ENCODE results near the gene MAB21L3.

The MAB21L3 gene

GRCh38 chr1:116075575-116075974, 35.6 kb upstream of the MAB21L3 start:
- TF ChIP-seq CTCF (IDR thresholded peaks at IDR 0.05) = no peak

GRCh38 chr1:116075990-116076389, 35.2 kb upstream of the MAB21L3 start:
- no peaks in the 10 kb centered on the region for H3K4me1 ChIP-seq (ENCODE audit: control insufficient read depth in 1 of 2, insufficient read depth in 1 of 2, low read depth in 1 of 2, low read length in 1 of 2)
- peaks cover 64% of the 10 kb centered on the region for H3K36me3 ChIP-seq
- no peaks in the 10 kb centered on the region for H3K9me3 ChIP-seq
- no peaks in the 10 kb centered on the region for H3K27me3 ChIP-seq
- H3K4me3 ChIP-seq (ENCODE audit: low read depth in 1 of 2, low read length in 1 of 2) = no peak overlapping the region
- TF ChIP-seq CTCF (IDR thresholded peaks at IDR 0.05) = no peak
- H3K27ac ChIP-seq = no peak overlapping the region

More at GRCh38 chr1:116075575-116075974, 35.6 kb upstream of the MAB21L3 start:
- Histone ChIP-seq H3K4me1 (ENCODE audit: control insufficient read depth in 1 of 2, insufficient read depth in 1 of 2, low read depth in 1 of 2, low read length in 1 of 2) (no peaks in the 10 kb centered on the region), H3K4me3 (ENCODE audit: low read depth in 1 of 2, low read length in 1 of 2) (no peak overlapping the region), H3K9me3 (no peaks in the 10 kb centered on the region), H3K27me3 (no peaks in the 10 kb centered on the region), H3K27ac (no peak overlapping the region), H3K36me3 (peaks cover 68% of the 10 kb centered on the region)

GRCh38 chr1:116076831-116077230, 34.4 kb upstream of the MAB21L3 start:
- H3K4me1 ChIP-seq (ENCODE audit: control insufficient read depth in 1 of 2, insufficient read depth in 1 of 2, low read depth in 1 of 2, low read length in 1 of 2) = no peaks in the 10 kb centered on the region
- no peak for TF ChIP-seq CTCF (IDR thresholded peaks at IDR 0.05)
- no peaks in the 10 kb centered on the region for H3K9me3 ChIP-seq
- no peak overlapping the region for H3K27ac ChIP-seq
- no peak overlapping the region for H3K4me3 ChIP-seq (ENCODE audit: low read depth in 1 of 2, low read length in 1 of 2)
- H3K36me3 ChIP-seq = peaks cover 55% of the 10 kb centered on the region
- no peaks in the 10 kb centered on the region for H3K27me3 ChIP-seq

- Histone ChIP-seq H3K9me3 (no peaks in the 10 kb centered on the region), H3K4me1 (ENCODE audit: control insufficient read depth in 1 of 2, insufficient read depth in 1 of 2, low read depth in 1 of 2, low read length in 1 of 2) (no peaks in the 10 kb centered on the region), H3K27me3 (no peaks in the 10 kb centered on the region), H3K4me3 (ENCODE audit: low read depth in 1 of 2, low read length in 1 of 2) (no peak overlapping the region), H3K27ac (no peak overlapping the region), H3K36me3 (peaks cover 51% of the 10 kb centered on the region)
- TF ChIP-seq CTCF (IDR thresholded peaks at IDR 0.05) = no peak
These were observed 32.4 kb upstream of the MAB21L3 start for GRCh38 chr1:116078699-116079223.

- H3K4me1 ChIP-seq (ENCODE audit: control insufficient read depth in 1 of 2, insufficient read depth in 1 of 2, low read depth in 1 of 2, low read length in 1 of 2) = no peaks in the 10 kb centered on the region
- peaks cover 7% of the 10 kb centered on the region for H3K9me3 ChIP-seq
- no peak overlapping the region for H3K4me3 ChIP-seq (ENCODE audit: low read depth in 1 of 2, low read length in 1 of 2)
- H3K36me3 ChIP-seq = peaks cover 50% of the 10 kb centered on the region
- H3K27ac ChIP-seq = no peak overlapping the region
- no peaks in the 10 kb centered on the region for H3K27me3 ChIP-seq
- no peak for TF ChIP-seq CTCF (IDR thresholded peaks at IDR 0.05)
These were observed 23.6 kb upstream of the MAB21L3 start for GRCh38 chr1:116087628-116088027.

GRCh38 chr1:116089870-116090269, 21.3 kb upstream of the MAB21L3 start:
- Histone ChIP-seq H3K4me3 (ENCODE audit: low read depth in 1 of 2, low read length in 1 of 2) (no peak overlapping the region), H3K9me3 (peaks cover 7% of the 10 kb centered on the region), H3K4me1 (ENCODE audit: control insufficient read depth in 1 of 2, insufficient read depth in 1 of 2, low read depth in 1 of 2, low read length in 1 of 2) (no peaks in the 10 kb centered on the region), H3K27ac (no peak overlapping the region), H3K36me3 (peaks cover 41% of the 10 kb centered on the region), H3K27me3 (no peaks in the 10 kb centered on the region)
- no peak for TF ChIP-seq CTCF (IDR thresholded peaks at IDR 0.05)
